GM18508 (cell line): ENCODE measurements around the gene HOXB3.

ENCODE experiments used
- ATAC-seq: cut with Tn5 transposase; IDR thresholded peaks from one replicate; pipeline ENCODE4 v1.9.1; 2021; ENCODE audit warnings: moderate number of reproducible peaks; ENCODE audit not compliant: insufficient read depth, unreplicated experiment

HOXB3 gene

DNA sequence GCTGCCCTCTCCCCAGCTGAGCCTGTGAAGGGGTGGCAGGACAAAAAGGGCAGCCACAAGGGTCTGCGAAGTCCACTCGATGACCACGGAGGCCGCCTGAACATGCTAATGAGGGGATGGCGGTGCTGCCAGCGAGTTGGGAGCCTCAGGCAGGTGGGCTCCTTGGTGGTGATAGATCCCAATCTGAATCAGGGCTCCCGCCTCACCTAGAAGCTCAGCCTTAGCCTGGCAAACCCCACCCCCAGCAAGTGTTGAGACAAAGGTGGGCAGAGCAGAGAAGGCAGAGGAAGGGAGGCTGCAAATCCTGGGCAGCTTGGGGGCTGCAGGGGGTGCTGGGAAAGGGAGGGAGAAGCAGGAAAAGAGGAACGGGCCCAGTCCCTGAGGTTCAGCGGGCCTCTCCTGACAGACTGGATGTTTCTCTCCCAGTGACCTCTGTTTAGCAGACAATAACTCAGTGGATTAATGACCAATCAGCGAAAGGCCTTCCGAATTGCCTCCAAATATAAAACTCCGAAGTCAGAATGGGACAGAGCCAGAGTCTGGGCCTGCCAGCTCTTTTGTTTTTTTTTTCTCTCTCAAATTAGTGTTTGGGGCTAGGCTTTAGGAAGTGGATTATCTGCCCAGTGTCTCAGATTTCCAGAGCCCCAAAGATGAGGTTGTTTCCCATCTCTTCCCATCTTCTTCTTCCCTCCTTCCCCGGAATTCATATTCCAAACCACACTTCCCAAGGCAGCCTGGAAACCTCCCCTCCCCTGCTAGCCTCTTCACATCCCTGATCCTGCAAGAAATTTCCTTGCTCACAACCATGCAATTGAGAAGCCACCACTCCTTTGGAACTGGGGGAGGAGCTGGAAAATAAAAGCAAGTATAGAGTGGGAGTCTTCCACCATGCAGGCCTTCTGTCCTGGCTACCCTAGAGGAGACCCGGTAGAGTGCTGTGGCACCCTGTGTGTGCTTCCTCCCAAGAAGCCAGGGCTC, 29.9 kb downstream of the HOXB3 start:
- no peak for ATAC-seq

DNA sequence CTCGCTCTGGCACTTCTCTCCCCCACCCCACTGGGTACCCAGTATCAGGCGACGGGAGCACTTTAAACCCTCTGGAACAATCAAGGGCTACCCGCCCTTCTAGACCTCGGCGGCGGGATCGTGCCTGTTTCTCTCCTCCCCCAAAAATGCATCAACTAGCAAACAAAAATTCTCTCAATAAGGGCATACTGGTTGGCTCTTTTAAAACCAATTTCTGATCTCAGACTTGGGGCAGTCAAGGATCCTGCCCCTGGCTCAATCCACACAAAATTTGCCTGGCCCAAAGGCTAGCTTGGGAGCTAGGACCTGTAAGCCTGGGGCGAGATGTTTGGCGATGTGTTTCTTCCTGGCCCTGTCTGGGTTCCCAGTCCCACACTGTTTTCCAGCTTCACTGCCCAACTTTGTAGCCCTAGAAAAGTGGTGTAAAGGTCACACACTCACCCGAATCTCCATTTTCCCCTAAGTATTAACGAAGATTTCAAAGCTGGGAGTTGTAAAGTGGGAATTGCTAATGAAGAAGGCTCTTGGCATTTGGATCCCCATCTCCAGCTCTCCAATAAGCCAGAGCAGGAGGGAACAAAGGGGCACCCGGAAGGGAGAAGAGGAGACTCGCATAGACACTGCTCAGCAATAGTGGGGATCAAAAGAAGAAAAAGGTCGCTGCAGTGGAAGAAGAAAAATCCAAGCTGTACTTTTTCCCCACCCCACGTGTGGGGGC, 30.8 kb downstream of the HOXB3 start:
- no peak for ATAC-seq

DNA sequence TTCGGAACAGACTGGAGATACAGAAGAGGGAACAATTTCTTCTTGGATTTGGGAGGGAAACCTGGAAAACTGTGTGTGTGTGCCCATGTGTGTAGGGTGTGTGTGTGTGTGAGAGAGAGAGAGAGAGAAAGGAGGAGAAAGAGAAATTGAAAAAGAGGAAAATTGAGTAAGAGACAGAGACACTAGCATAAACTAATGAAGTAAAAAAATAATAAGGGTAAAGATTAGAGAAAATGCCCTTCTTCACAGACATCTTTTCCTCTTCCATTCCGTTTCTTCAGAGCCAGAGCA, 31.3 kb downstream of the HOXB3 start:
- no peak for ATAC-seq

GRCh38 chr17:48558057-48558830, 31.8 kb downstream of the HOXB3 start:
- ATAC-seq, result no peak

DNA sequence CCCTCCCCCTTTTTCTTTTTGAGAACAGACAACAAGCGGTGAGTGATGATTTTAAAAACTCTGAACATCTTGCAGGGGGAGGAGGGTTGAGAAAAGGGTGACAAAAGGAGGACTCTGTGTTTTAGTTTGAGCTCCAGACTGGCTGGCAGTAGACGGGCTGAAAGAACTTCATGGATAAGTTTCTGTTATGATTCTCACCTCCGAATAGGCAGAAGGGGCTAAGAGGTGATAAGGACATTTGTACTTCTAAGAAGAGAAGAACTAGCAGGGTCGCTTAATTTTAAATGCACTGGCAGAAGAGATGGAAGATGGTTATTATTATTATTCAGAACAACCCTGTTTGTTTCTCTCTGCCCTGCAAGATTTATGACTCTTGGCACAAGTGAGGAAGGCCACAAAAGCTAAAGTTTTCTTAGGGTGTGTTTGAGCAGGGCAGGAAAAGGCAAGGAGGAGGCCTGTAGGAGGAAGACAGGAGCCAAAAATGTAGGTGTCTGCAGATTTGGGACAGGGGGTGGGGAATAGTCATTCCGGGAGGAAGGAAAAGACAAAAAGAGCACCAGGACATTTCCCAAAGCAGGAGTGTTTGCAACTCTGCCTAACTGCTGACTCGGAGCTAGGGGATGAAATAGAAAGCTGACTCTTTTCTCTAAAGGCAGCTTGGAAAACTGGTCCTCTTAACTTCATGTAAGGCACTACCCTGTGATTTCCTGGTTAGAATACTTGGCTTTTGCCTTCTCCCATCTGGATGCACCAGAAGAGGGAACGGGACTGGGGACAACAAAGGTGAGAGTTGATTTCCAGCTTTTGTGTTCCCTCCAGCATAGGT, 33.3 kb downstream of the HOXB3 start:
- ATAC-seq, result no peak

DNA sequence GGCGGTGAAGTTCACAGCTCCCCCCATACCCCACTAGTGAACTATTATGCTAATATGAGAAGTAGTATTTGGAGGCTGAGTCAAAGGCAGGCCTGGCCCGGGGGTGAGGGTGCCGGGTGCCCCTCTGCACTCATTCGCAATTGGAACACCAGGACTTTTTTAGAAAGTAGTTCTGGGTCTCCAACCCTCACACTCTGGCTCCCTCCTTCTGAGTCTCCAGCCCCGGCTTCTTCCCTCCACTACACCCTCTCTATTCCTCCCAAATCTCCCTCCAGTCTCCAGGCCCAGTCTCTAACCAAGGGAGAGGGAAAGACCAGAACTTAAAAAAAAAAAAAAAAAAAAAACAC, 33.8 kb downstream of the HOXB3 start:
- no peak for ATAC-seq

- ATAC-seq, result no peak
These were observed 34.5 kb downstream of the HOXB3 start for GRCh38 chr17:48555258-48556228.

DNA sequence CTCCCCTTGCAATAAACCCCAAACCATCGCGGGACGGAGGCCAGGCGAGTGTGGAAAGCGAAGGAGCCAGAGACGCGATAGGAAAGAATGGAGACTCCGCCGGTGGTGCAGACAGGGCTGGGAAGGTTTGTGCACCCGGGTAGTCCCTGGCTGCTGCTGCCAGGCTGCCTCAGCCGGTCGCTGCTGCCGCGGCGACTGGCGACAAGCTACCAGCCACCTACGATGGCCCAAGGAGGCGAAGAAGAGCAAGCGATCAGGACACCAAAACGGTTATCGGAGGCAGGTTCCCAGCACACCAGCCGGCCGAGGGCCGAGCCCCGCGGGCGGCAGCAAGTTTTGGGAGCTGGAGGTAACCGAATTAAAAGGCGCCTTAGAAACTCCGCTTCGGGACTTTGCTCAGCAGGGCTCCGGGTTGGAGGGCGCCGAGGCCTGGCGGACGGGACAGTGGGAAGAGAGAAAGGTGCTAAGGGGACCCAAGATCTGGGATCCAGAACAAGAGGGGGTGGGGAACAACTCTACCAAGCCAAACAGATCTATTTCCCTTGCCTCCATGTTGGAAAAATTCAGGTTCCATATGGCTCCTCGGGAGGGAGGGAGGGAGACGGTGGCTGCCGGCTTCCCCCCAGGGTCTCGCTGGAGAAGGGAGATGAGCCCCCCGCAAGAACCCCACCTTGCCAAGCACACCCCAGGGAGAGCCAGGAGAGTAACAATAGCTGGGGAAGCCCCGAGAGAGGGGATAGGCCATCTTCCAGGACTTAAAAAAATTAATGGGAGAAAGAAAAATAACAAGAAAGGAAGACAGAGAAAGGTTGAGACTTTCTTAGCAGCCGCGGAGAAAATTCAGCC, 35.4 kb downstream of the HOXB3 start:
- ATAC-seq, result no peak

GRCh38 chr17:48553826-48554225, 36.2 kb downstream of the HOXB3 start:
- no peak for ATAC-seq

DNA sequence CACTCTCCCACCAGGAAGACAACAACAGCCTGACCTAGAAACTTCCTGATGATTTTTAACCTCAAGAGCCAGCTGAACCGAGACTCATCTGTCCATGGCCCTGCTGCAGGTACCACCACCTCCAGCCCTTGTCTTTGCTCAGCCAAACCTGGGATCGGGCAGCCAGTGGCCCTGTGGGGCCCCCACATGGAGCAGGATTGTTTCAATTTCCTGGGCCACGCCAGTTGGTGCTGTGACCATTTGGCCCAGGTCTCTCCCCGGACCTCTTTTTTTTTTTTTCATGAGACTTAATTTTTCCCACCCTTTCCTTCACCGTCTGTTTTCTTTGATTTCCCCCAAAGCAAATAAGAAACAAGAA, 36.9 kb downstream of the HOXB3 start:
- no peak for ATAC-seq

GRCh38 chr17:48552466-48553189, 37.4 kb downstream of the HOXB3 start:
- ATAC-seq, result no peak

DNA sequence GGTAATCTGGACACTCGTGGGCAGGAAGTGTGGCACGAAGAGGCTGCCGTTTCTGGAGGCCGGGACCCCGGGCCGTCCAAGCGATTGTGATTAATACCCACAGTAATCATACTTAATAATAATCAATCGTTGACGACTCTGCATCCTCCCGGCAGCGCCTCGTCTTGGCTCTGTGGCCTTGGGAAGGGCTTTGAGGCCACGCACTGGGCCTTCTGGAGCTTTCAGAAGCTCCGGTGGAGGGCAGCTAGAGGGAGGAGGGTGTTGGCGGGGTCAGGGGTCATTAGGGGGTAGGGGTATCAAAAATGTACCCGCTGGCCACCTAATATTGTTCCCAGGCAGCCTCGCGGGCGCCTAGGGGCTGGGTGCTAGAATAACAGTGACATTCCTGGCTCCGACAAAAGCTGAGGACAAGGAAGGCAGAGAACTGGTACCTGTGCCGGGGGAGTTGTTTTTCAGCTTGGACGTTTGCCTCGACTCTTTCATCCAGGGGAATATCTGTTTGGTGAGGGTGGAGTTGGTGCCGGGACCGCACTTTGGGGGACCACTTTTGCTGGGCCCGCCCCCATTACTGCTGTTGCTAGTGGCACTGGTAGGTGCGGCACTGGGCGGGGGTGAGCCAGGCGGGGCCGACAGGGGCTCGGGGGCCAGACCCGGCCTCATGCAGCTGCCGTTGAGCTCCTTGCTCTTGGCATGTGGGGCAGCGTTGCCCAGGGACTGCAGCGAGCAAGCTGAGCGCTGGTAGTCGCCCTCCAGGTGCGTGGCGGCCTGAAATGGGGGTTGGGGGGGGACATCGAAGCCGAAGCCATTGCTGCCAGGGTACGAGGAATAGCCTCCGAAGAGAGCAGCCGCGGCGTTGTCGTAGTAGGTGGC, 38.2 kb downstream of the HOXB3 start:
- ATAC-seq, result no peak

- no peak for ATAC-seq
These were observed 38.9 kb downstream of the HOXB3 start for GRCh38 chr17:48551214-48551555.

DNA sequence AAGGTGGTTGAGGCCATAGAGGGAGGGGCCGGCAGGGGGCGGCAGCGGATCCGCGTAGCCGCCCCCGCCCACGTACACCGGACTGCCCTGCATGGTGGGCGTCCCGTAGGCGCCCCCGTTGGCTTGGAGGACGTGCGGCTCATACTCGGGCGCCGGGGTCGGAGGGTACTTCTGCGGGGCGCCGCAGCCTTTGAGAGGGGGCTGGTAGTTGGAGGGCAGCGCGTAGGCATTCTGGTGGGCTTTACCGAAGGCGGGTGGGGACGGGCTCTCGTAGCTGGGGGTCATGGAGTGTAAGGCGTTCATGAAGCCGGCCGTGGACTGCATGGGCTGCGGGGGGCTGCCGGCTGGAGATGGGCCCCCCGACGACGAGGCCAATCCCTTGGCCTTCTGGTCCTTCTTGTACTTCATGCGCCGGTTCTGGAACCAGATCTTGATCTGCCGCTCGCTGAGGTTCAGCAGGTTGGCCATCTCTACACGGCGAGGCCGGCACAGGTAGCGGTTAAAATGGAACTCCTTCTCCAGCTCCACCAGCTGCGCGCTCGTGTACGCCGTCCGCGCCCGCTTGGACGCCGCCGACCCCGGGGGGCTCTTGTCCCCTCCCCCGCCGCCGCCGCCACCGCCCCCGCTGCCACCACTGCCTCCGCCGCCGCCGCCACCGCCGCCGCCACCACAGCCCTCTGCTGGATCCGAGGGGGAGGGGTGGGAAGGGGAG, 39.4 kb downstream of the HOXB3 start:
- ATAC-seq, result no peak

DNA sequence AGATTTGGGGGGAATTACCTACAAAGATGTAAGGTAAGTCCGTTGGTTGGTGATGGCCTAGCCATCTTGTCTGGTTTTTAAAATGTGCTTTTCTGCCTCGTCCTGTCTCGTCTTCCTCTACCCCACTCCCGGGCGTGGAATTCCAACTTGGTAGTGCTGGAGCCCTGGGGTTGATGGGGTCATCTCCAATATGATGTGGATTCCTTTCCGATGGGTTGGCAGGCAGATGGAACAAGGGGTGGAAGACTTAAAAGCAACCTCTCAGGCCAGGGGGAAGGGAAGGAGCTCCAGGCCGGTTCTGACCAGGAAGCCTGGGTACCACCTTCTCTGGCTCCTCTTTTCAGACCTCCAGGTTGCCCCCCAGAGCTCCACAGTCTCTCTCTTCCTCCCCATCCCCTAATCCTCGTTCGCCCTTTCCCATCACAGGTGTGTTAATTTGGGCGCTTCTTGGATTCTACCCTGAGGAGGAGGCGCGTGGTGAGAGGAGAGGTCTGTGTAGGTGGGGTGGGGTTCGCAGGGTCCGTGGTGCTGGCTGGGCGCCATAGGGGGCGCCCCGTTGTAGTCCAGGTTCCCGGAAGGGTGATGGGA, 40.0 kb downstream of the HOXB3 start:
- ATAC-seq, result no peak

DNA sequence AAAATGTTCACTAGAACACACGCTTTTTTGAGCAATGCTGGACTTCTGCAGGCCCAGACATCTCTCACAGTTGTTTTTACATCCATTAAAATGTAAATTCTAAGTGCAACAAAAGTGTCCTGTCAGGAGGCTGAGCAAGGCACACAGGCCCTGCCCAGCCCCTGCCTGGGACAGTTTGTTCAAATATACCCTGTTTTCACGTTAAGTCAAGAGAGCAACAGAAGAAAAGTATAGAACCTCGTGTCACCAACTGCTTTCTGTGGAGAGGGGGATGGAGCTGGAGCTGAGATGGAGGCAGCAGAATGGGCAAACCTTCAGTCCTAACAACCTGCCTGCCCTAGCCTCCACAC, 40.8 kb downstream of the HOXB3 start:
- ATAC-seq, result no peak
